M059J (cell line): ENCODE data around the gene LYL1. TPM values are rescaled to one million over a fixed set of nuclear protein-coding genes. Genes with fewer than 3 reads are reported as not detected.

Source experiments
- DNase-seq: peaks from one replicate; pipeline ENCODE4 v3.0.0-alpha.2; 2012; ENCODE audit warnings: low read depth
- total RNA-seq: library from RNA; depleted of rRNA; stranded (reverse); fragments of >200 nt; shearing (Covaris generic); gene quantifications from 2 replicates; pipeline ENCODE4 v1.2.3, GENCODE V29; 2014

LYL1 gene
- total RNA-seq, 1 experiment from 2014 or later: not detected

DNA sequence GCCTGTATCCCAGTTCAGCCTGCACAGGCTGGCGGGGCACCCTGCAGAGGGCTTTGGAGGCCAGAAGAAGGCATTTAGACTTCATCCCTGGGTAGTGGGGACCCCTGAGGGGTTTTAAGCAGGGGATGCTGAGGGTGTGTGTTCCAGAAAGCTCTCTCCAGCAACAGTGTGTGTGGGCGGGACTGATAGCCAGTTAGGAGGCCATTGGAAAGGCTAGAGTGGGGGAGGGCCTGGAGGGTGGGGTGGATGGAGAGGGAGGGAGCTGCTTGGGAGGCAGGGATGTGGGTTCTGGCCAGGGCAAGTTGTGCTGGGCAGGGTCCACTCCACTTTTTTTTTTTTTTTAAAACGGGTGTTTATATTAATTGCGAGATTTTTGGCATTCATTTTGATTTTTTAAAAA lies 28.3 kb downstream of the LYL1 start:
- no peak for DNase-seq

DNA sequence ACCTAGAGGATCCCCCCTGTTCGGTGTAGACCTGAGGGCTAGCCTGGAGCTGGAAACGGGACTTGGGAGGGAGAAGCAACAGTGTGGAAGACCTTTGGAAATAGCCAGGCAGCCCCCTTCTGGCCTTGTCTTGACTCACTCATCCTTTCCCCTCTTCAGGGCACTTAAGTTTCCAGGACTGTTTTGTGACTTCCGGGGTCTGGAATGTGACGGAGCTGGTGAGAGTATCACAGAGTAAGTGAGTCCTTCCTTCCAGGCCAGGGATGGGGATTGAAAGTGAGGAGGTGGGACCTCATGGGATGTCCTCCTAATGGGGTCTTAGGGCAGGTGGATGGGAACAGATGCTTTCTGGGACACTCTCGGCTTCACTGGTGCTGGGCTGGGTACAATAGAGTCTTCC lies 29.4 kb downstream of the LYL1 start:
- DNase-seq: no peak

DNA sequence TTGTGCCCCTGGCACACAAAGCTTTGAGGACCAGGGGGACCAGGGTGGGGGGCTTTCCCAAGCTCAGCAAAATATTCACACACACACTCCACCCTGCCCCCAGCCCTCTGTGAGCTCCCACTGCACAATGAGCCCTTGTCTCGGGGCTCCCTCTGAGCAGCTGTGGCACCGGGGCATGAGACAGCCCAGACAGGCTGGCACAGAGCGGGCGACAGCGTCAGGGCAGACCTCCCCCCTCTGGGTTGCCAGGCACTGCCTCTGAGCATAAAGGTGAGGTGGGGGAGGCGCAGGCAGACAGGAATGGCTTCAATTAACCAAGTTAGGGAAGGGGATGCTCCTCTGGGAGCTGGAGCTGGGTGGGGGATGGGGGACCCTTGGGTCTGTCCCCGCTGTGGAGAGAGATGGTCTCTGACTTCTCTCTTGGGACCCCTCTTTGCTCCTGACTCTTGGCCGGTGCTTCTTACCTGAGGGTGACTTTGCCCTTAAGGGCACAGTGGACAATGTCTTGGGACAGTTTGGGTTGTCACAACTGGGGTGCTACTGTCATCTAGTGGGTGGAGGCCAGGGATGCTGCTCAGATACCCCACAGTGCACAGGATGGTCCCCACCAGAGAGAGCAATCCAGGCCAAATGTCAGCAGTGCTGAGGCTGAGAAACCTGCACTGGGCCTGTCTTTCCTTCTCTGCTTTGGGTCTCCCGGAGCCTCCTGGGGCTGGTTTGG lies 30.3 kb downstream of the LYL1 start:
- no peak for DNase-seq

GRCh38 chr19:13071444-13072187 lies 31.0 kb downstream of the LYL1 start:
- DNase-seq: no peak

DNA sequence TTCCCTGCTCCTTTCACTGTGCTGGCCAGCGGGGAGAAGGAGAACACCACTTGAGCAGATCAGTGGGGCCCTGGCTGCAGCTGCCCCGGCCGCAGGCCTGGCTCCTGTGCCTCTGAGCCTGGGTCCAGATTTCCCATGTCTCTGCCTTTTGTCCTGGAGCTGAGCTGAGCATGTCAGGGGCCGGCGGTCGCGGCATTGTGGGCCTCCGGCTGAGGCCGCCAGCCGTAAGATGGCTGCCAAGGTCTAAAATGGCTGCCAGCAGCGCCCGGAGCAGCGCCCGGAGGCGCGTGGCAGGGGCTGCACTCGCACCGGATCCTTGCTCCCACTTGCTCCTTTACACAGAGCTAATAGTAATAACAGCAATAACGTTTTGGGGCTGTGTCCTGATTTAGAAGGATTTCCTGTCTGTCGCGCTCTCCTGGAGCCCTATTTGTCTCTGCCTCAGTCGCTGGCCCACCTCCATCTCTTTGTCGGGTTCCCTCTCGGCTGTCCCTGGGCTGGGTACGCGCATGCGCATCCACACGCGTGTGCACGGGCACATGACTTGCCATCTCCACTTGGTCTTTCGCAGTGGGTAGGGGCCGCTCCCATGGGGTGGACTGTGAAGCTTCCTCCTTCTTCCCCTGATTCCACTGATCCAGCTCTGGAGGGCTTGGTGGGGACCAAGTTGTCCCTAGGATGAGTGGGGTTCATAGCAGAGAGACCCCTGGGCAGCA lies 32.1 kb downstream of the LYL1 start:
- no peak for DNase-seq

DNA sequence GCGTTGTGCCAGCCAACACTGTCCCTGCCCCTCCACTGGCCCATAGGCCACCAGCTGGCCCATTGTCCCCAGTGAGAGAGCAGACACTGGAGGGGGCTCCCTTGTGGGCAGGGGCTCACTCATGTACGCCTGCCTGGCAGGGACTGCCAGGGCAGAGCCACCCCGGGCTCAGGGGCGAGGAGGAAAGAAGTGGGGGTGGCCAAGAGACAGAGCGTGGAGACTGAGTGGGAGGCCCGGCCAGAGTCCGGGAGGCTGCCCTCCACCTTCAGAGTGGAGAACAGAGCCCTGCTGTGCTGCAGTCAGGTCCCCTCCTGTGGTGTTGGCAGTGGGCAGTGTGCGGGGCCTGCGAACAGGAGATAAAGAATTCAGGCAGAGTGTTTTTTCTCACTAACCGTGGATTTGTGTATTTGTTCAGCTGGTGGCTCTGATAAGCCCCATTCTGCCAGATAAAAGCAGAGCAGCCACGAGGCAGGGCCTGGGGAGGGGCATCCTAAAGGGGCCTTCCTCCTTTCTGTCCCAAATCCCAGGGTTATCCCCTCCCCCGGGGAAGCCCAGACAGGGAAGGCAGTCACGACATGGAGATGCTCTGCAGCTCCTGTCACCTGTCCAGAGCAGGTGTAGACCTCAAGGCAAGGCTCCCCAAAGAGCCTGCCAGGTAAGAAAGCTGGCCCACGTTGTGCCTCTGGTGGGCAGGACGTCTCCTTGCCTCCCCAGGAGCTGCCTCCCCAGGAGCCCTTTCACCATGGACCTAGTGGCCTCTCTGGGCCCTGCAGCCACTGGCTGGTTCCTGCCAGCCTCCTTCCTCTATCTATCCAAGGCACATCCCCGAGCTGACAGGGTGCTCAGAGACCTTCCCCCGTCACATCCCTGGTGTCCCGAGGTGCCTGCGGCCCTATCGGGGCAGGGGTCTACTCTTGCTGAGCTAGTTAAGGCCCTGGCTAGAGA lies 33.0 kb downstream of the LYL1 start:
- DNase-seq: no peak

DNA sequence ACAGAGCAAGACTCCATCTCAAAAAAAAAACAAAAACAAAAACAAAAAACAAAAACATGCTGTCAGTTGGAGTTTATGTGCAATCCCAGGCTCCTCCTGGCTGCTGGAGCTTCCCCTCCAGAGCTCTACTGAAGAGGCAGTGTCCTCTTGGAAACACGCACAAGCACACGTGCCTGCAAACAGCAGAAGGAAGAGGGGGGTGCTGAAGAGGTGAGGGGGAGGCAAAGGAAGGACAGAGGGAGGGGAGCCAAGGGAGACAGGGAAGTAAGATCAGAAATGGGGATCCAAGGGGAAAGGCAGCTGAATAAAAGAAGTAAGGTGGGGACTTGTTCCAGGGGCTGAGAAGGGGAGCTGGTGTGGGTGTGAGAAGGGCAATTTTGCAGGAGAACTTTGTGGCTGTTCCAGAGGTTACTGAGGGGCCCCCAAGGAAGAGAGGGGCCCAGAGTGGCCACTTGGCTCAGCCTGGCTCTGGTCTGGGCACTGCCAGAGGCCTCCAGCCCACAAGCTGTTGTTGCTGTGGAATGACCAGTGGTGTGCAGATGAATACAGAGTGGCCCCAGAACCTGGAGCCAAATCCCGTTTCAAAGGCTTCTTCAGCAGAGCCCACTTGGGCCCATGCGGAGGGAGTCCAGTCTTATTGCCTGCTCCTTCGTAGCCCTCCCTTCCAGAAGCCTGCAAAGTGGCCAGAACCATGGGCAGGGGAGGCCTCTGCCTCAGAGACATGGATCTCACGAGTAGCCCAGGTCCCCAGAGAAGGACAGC lies 34.4 kb downstream of the LYL1 start:
- DNase-seq: no peak

DNA sequence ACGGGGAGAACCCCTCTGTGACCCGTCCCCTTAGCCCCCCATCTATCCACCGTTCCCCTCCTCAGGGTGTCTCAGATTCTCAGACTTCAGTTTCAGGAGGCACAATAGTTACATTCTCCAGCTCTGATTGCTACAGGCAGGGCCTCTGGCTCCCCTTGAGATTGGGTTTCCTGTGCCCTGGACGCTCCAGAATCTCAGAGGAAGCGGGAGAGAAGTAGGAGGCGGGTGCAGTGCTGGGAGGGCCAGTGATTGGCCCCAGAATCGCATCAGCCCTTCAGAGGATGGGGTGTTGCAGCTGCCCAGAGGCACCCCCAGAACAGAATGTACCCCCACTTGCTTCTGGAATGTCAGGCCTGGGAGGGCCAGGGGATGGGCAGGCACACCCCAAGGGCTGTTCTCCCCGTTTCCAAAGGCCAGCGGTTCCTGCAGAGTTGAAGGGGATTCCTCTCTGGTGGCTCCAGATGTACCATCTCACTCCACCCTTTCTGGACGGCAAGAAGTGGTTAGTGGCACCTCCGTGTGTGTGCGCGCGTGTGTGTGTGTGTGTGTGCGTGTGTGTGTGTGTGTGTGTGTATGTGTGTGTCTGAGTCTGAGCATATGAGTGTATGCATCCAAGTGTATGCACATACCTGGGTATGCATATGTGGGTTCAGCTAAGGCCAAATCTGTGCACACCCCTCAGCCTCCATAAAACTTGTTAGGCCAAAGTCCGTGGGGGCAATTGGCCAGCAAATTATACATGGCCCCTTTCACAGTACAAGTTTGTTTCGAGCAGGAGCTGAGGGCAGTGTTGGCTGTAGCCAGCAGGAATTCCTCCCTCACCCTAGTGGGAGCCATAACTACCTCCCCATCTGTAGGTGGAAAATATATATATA lies 35.5 kb downstream of the LYL1 start:
- DNase-seq: no peak

GRCh38 chr19:13066226-13066625 lies 36.4 kb downstream of the LYL1 start:
- DNase-seq: no peak

DNA sequence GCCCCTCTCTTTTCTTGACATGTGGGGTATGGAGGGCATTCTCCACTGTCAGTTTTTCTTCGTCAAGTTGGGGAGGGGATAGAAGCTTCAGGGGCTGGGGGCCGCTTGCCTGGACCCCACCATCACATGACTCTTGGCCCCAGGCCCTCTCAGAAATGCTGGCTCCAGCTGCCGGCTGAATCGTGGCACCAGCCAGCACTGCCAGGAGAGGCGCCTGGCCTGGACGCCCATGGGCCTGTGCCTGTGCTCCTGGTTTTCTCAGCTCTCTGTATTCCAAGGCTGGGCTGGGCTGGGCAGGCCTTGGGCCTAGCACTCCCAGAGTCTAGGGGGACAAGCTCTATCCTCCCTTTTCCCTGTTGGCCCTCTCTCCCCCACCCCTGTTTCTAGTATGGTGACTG lies 38.6 kb downstream of the LYL1 start:
- no peak for DNase-seq

- DNase-seq: no peak
These were observed 39.1 kb downstream of the LYL1 start for GRCh38 chr19:13063461-13064091.

DNA sequence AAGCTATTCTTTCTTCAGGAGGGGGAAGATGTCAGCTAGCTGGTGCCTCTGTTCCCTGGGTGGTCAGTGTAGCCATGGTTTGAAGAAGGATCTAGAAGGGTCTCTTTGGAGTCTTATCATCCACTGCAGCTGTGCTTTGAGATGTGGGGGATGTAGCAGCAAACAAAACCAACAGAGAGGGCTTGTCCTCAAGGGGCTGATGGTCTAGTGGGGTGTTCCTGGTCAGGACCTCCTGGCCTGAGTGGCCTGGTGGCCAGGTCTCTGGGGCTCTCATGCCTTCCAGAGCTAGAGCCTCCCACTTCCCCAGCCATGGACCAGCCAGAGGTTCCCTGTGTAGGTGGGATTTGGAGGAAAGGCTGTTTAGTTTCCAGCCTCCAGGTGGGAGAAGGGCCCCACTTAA lies 40.3 kb downstream of the LYL1 start:
- no peak for DNase-seq

GRCh38 chr19:13060964-13061927 lies 41.4 kb downstream of the LYL1 start:
- peak; percentile 75 for DNase-seq

- DNase-seq: peak; percentile 79
These were observed 42.3 kb downstream of the LYL1 start for GRCh38 chr19:13060233-13060963.

GRCh38 chr19:13058951-13059660 lies 43.6 kb downstream of the LYL1 start:
- DNase-seq: peak; percentile 37

DNA sequence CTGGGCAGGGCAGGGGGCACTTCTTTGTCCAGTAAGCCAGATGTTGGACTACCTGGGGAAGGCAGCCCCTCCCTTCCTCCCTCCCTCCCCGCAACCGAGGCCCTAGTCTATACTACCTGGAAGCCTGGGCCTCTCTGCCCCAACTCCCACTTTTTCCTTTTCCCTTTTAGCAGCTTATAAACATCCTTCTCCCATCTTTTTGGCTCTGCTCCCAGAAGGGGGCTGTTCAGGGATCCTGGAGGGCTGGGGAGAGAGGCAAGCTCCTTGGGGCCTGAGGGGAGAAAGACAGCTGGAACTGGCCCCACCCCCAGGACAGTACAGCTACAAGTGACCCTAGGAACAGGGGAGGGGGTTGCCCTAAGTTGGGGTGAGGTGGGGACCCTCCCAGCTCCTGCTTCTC lies 44.9 kb downstream of the LYL1 start:
- DNase-seq: peak; percentile 59

GRCh38 chr19:13057147-13057572 lies 45.5 kb downstream of the LYL1 start:
- DNase-seq: no peak
